Aortic smooth muscle cell (primary cell): ENCODE data around the gene GAREM2. TPM values are rescaled to one million over a fixed set of nuclear protein-coding genes. Genes with fewer than 3 reads are reported as not detected.

Experiments
- total RNA-seq: library from RNA; depleted of rRNA; stranded (reverse); fragments of >200 nt; gene quantifications from 2 replicates; pipeline ENCODE4 v1.2.3, GENCODE V29; 2014

Gene GAREM2
- 0.53 and 0.68 TPM in 2 replicates for total RNA-seq

GRCh38 chr2:26172871-26173775 is at the start of gene GAREM2:
GAREM2 (plus strand) TSS chr2:26173088; CDS start chr2:26173221, 133 bp downstream.

Other genes with a start within 250 kb of the GAREM2 start
- gene KIF3C, start 190.6 kb upstream of the GAREM2 start, total RNA-seq, result 8.1 and 9.4 TPM in 2 replicates
- gene RAB10, start 139.0 kb upstream of the GAREM2 start, total RNA-seq, result 304 and 334 TPM in 2 replicates
- 166 and 190 TPM in 2 replicates for gene HADHA, start 71.5 kb downstream of the GAREM2 start, total RNA-seq
- 96.4 and 116 TPM in 2 replicates for gene HADHB, start 71.9 kb downstream of the GAREM2 start, total RNA-seq
- gene SELENOI, start 173.1 kb downstream of the GAREM2 start, total RNA-seq, result 10.8 and 14.8 TPM in 2 replicates
- 0.12 and 0.26 TPM in 2 replicates for gene ADGRF3, start 173.7 kb downstream of the GAREM2 start, total RNA-seq
- not detected in 2 replicates for gene DRC1, start 228.8 kb downstream of the GAREM2 start, total RNA-seq